BLaER1 treated with 17β-estradiol and CSF1 and Interleukin-3, amounts not matched to agents 10 nM and 100 nM (cell line): ENCODE data around the gene C11orf54.
"Not testable (repeated sequence)": the region's sequence is repeated elsewhere in the genome, so short reads cannot be mapped to it uniquely, and the experiment has no call there.

Source experiments
- H3K27ac ChIP-seq, 11 experiments: shearing (Covaris generic); formaldehyde crosslinking; 2 replicates each; pipeline ENCODE4 v1.8.1; 2022
- H3K27me3 ChIP-seq, 11 experiments: shearing (Covaris generic); formaldehyde crosslinking; 2 replicates each; pipeline ENCODE4 v1.8.1; 2022
- H3K36me3 ChIP-seq, 11 experiments: shearing (Covaris generic); formaldehyde crosslinking; 2 replicates each; pipeline ENCODE4 v1.8.1; 2022
- H3K4me1 ChIP-seq, 10 experiments: shearing (Covaris generic); formaldehyde crosslinking; 2 replicates each; pipeline ENCODE4 v1.8.1; 2022
- H3K4me2 ChIP-seq, 11 experiments: shearing (Covaris generic); formaldehyde crosslinking; 2 replicates each; pipeline ENCODE4 v1.8.1; 2022
- H3K4me3 ChIP-seq, 10 experiments: shearing (Covaris generic); formaldehyde crosslinking; 2 replicates each; pipeline ENCODE4 v1.8.1; 2022
- H3K9ac ChIP-seq, 11 experiments: shearing (Covaris generic); formaldehyde crosslinking; 2 replicates each; pipeline ENCODE4 v1.8.1; 2022
- H3K9me3 ChIP-seq, 11 experiments: shearing (Covaris generic); formaldehyde crosslinking; replicated peaks in 1 of 11; 2 replicates each; pipeline ENCODE4 v1.8.1; 2022
- H4K20me1 ChIP-seq, 11 experiments: shearing (Covaris generic); formaldehyde crosslinking; 2 replicates each; pipeline ENCODE4 v1.8.1; 2022
- Cebpa-rat ChIP-seq, 11 experiments: shearing (Covaris generic); IDR thresholded peaks; 2 replicates each; pipeline ENCODE4 v1.8.1; 2022

The C11orf54 gene

GRCh38 chr11:93747122-93747521 is 5.7 kb downstream of the C11orf54 start:
- Histone ChIP-seq H3K9me3 (no peaks in the 10 kb centered on the region), H3K9ac (no peak overlapping the region), H3K27ac (no peak overlapping the region), H3K4me2 (no peak overlapping the region), H3K4me3 (no peak overlapping the region), H3K4me1 (peaks cover 9 to 24% (median 16%) of the 10 kb centered on the region in 10 experiments), H4K20me1 (peaks cover 0 to 9% (median 0%) of the 10 kb centered on the region in 11 experiments; a peak in 1 of 22 replicates), H3K36me3 (peaks cover 4 to 36% (median 18%) of the 10 kb centered on the region in 11 experiments; a peak in 20 of 22 replicates), H3K27me3 (no peaks in the 10 kb centered on the region)
- no peak for TF ChIP-seq Cebpa-rat (IDR thresholded peaks at IDR 0.05)

- H4K20me1 ChIP-seq: no peaks in the 10 kb centered on the region
- H3K9ac ChIP-seq: no peak overlapping the region
- no peak for TF ChIP-seq Cebpa-rat (IDR thresholded peaks at IDR 0.05)
- no peaks in the 10 kb centered on the region for H3K9me3 ChIP-seq
- H3K36me3 ChIP-seq: peaks cover 19 to 59% (median 37%) of the 10 kb centered on the region in 11 experiments
- H3K4me2 ChIP-seq: no peak overlapping the region
- no peak overlapping the region for H3K4me3 ChIP-seq
- peaks cover 0 to 3% (median 0%) of the 10 kb centered on the region in 10 experiments; a peak in 4 of 20 replicates for H3K4me1 ChIP-seq
- H3K27me3 ChIP-seq: no peaks in the 10 kb centered on the region
- no peak overlapping the region for H3K27ac ChIP-seq
Measured at GRCh38 chr11:93751001-93751400, 9.5 kb downstream of the C11orf54 start.

DNA sequence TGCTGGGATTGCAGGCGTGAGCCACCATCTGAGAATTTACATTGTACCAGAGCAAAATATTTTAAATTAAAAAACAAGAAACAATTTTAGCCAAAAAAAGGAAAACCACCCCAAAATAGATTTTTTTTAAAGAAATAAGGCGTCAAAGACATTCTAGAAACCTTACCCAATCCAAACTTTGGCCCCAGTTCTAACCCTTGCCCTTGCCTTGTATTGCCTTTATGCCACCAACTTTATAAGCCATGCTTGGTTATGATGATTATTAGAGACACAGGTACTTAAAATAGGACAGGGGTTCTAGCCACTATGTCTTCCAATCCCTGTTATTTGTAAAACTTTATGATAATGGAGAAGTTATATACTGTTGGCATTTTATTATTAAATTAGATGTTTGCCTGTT is 11.8 kb downstream of the C11orf54 start:
- H4K20me1 ChIP-seq: peaks cover 0 to 3% (median 0%) of the 10 kb centered on the region in 11 experiments; a peak in 2 of 22 replicates
- H3K9ac ChIP-seq: no peak overlapping the region
- TF ChIP-seq Cebpa-rat (IDR thresholded peaks at IDR 0.05): no peak
- H3K27me3 ChIP-seq: no peaks in the 10 kb centered on the region
- no peak overlapping the region for H3K4me3 ChIP-seq
- no peak overlapping the region for H3K4me2 ChIP-seq
- no peaks in the 10 kb centered on the region; a peak in 2 of 22 replicates for H3K9me3 ChIP-seq
- H3K4me1 ChIP-seq: peaks cover 0 to 13% (median 0%) of the 10 kb centered on the region in 10 experiments; a peak in 4 of 20 replicates
- peaks cover 29 to 76% (median 59%) of the 10 kb centered on the region in 11 experiments for H3K36me3 ChIP-seq
- no peak overlapping the region for H3K27ac ChIP-seq

GRCh38 chr11:93756748-93757147 is 15.3 kb downstream of the C11orf54 start:
- no peaks in the 10 kb centered on the region for H3K27me3 ChIP-seq

GRCh38 chr11:93757301-93757700 is 15.8 kb downstream of the C11orf54 start:
- H3K4me2 ChIP-seq: no peak overlapping the region
- H3K4me3 ChIP-seq: no peak overlapping the region
- TF ChIP-seq Cebpa-rat (IDR thresholded peaks at IDR 0.05): no peak
- peaks cover 0 to 13% (median 0%) of the 10 kb centered on the region in 10 experiments; a peak in 4 of 20 replicates for H3K4me1 ChIP-seq
- H3K9me3 ChIP-seq: peaks cover 0 to 5% (median 0%) of the 10 kb centered on the region in 11 experiments; a peak in 2 of 22 replicates
- H3K27ac ChIP-seq: no peak overlapping the region
- no peak overlapping the region for H3K9ac ChIP-seq
- peaks cover 0 to 6% (median 0%) of the 10 kb centered on the region in 11 experiments; a peak in 2 of 22 replicates for H4K20me1 ChIP-seq
- no peaks in the 10 kb centered on the region for H3K27me3 ChIP-seq
- H3K36me3 ChIP-seq: peaks cover 64 to 96% (median 88%) of the 10 kb centered on the region in 11 experiments

More at GRCh38 chr11:93756748-93757147, 15.3 kb downstream of the C11orf54 start:
- H3K4me3 ChIP-seq: no peak overlapping the region
- 0 out of 22 replicates have a peak overlapping the region, but pooled peaks of 1 of the 11 experiments have one; percentile 3 for H3K4me2 ChIP-seq
- H4K20me1 ChIP-seq: peaks cover 0 to 6% (median 0%) of the 10 kb centered on the region in 11 experiments; a peak in 2 of 22 replicates
- no peak overlapping the region for H3K9ac ChIP-seq
- H3K27ac ChIP-seq: no peak overlapping the region
- no peak for TF ChIP-seq Cebpa-rat (IDR thresholded peaks at IDR 0.05)
- peaks cover 0 to 13% (median 0%) of the 10 kb centered on the region in 10 experiments; a peak in 4 of 20 replicates for H3K4me1 ChIP-seq
- peaks cover 62 to 95% (median 84%) of the 10 kb centered on the region in 11 experiments for H3K36me3 ChIP-seq
- peaks cover 0 to 5% (median 0%) of the 10 kb centered on the region in 11 experiments; a peak in 2 of 22 replicates for H3K9me3 ChIP-seq

GRCh38 chr11:93757924-93758865 is 16.7 kb downstream of the C11orf54 start:
- Histone ChIP-seq H4K20me1 (peaks cover 0 to 6% (median 0%) of the 10 kb centered on the region in 11 experiments; a peak in 2 of 22 replicates), H3K4me2 (no peak overlapping the region), H3K4me3 (no peak overlapping the region), H3K4me1 (peaks cover 0 to 13% (median 0%) of the 10 kb centered on the region in 10 experiments; a peak in 4 of 20 replicates), H3K36me3 (peaks cover 71 to 100% (median 91%) of the 10 kb centered on the region in 11 experiments), H3K27me3 (no peaks in the 10 kb centered on the region), H3K9me3 (peaks cover 0 to 5% (median 0%) of the 10 kb centered on the region in 11 experiments; a peak in 2 of 22 replicates), H3K9ac (no peak overlapping the region), H3K27ac (no peak overlapping the region)
- TF ChIP-seq Cebpa-rat (IDR thresholded peaks at IDR 0.05): no peak

DNA sequence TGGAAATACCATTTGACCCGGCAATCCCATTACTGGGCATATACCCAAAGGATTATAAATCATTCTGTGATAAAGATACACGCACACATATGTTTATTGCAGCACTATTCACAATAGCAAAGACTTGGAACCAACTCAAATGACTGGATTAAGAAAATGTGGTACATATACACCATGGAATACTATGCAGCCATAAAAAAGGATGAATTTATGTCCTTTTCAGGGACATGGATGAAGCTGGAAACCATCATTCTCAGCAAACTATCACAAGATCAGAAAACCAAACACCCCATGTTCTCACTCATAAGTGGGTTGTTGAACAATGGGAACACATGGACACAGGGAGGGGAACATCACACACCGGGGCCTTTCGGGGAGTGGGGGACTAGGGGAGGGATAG is 17.7 kb downstream of the C11orf54 start:
- Histone ChIP-seq H3K36me3 (peaks cover 75 to 100% (median 89%) of the 10 kb centered on the region in 11 experiments), H3K4me1 (peaks cover 0 to 13% (median 0%) of the 10 kb centered on the region in 10 experiments; a peak in 4 of 20 replicates)
- H3K27me3 ChIP-seq, H3K4me3 ChIP-seq, H3K9me3 ChIP-seq, H4K20me1 ChIP-seq, H3K27ac ChIP-seq, H3K9ac ChIP-seq, H3K4me2 ChIP-seq: not testable (repeated sequence)

DNA sequence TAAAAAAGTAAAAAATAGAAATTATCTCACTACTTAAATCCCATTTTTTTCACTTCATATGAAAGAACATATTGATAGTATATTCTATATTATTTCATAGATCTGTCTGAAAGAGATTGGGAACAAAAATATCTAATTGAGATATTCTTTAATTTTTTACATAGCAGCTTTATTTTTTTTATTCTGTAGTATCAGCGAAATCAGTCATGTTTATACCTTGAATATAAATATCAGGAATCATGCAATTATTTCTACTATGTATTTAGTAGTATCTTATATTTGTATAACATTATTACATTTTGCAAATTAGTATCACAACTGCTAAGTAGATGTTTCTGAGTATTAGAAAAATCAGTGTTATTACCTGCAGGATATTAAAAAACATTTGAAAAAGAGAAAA is 20.4 kb downstream of the C11orf54 start:
- H3K36me3 ChIP-seq: peaks cover 76 to 100% (median 86%) of the 10 kb centered on the region in 11 experiments
- H3K4me2 ChIP-seq: no peak overlapping the region
- no peaks in the 10 kb centered on the region for H3K27me3 ChIP-seq
- H4K20me1 ChIP-seq: peaks cover 0 to 6% (median 0%) of the 10 kb centered on the region in 11 experiments; a peak in 3 of 22 replicates
- no peak overlapping the region for H3K9ac ChIP-seq
- no peak overlapping the region for H3K27ac ChIP-seq
- H3K4me1 ChIP-seq: peaks cover 0 to 2% (median 0%) of the 10 kb centered on the region in 10 experiments; a peak in 2 of 20 replicates
- peaks cover 1 to 10% (median 4%) of the 10 kb centered on the region in 11 experiments; a peak in 17 of 22 replicates for H3K9me3 ChIP-seq
- TF ChIP-seq Cebpa-rat (IDR thresholded peaks at IDR 0.05): no peak
- no peak overlapping the region for H3K4me3 ChIP-seq

- Histone ChIP-seq H3K27ac (no peak overlapping the region), H3K4me3 (no peak overlapping the region), H3K4me2 (no peak overlapping the region), H3K9ac (no peak overlapping the region), H3K9me3 (peaks cover 5 to 13% (median 9%) of the 10 kb centered on the region in 11 experiments; a peak in 19 of 22 replicates), H3K36me3 (peaks cover 40 to 66% (median 52%) of the 10 kb centered on the region in 11 experiments), H4K20me1 (no peaks in the 10 kb centered on the region; a peak in 1 of 22 replicates), H3K27me3 (no peaks in the 10 kb centered on the region), H3K4me1 (peaks cover 0 to 12% (median 0%) of the 10 kb centered on the region in 10 experiments; a peak in 3 of 20 replicates)
- TF ChIP-seq Cebpa-rat (IDR thresholded peaks at IDR 0.05): no peak
Measured at GRCh38 chr11:93765551-93765950, 24.1 kb downstream of the C11orf54 start.
